Cardiac fibroblast (primary cell): ENCODE measurements around the gene SCAF4.

Experiments
- DNase-seq, 2 donors: peaks; one replicate each; pipeline versions ENCODE4 v3.0.0 to v3.0.0-alpha.2; 2010; ENCODE audit warnings: low read depth in 2 of 2
- H3K4me3 ChIP-seq, 2 donors: replicated peaks in 1 of 2; 1 replicate in 1 of 2; 2 replicates in 1 of 2; pipeline ENCODE4 v1.5.1; 2011; ENCODE audit warnings: low read depth in 2 of 2, low read length in 2 of 2, mild to moderate bottlenecking in 2 of 2, moderate library complexity in 1 of 2
- TF ChIP-seq, protein P1 (sequence below): IDR thresholded peaks from one replicate; pipeline ENCODE4 v1.5.1; 2011; ENCODE audit warnings: low read depth, mild to moderate bottlenecking, low read length, inconsistent platforms

SCAF4 gene

DNA sequence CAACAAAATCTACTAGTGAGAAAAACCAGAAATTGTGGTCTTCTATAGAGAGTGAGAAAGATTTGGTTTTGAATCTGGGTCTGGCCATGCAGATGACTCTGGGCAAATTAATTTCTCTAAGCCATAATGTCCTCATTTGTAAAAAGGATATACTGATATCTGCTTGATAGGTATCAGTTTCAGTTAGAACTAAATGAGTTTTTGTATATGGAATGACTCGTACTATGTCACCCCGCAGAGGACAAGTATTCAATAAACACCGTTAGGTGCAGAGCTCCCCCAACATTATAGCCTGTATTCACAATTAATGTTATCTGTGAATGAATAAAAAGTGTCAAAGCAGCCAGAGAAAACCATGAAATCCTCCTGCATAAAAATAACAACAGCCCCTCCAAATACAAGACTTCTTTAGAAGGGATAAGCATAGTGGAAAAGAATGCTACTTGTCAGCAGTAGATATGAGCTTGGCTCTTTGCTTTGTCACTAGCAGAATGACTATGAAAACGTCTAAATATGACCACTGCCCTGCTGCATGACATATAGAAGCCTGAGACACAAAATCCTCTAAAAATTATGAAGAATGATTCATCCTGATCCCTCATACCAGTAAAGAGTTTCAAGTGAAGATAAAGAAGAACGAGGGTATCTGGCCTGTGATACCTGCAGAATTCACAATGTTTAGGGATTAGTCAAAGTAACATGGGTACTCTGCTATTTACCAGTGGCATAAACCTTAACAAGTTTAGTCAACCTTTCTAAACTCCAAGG is 17.8 kb downstream of the SCAF4 start:
- DNase-seq: peak in 1 of 2 donors; percentile 49
- TF ChIP-seq, protein P1, sequence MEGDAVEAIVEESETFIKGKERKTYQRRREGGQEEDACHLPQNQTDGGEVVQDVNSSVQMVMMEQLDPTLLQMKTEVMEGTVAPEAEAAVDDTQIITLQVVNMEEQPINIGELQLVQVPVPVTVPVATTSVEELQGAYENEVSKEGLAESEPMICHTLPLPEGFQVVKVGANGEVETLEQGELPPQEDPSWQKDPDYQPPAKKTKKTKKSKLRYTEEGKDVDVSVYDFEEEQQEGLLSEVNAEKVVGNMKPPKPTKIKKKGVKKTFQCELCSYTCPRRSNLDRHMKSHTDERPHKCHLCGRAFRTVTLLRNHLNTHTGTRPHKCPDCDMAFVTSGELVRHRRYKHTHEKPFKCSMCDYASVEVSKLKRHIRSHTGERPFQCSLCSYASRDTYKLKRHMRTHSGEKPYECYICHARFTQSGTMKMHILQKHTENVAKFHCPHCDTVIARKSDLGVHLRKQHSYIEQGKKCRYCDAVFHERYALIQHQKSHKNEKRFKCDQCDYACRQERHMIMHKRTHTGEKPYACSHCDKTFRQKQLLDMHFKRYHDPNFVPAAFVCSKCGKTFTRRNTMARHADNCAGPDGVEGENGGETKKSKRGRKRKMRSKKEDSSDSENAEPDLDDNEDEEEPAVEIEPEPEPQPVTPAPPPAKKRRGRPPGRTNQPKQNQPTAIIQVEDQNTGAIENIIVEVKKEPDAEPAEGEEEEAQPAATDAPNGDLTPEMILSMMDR: no peak
- H3K4me3 ChIP-seq: no peak overlapping the region

DNA sequence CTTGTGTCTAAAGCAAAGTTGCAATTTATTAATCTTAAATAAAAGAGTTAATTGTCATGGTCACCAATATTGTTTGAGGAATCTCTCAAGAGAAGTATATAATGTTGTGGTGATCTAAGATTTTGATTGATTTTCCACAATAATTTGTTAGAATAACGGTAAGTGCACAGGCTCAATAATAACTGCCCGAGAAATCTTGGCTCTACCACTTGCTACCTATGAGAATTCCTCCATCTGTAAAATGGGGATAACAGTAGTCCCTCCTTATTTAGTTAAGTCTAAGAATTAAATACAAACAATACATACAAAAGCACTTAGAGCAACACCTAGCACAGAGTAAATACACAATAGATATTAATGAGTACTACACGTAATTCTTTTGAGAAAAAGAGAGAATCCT is 18.8 kb downstream of the SCAF4 start:
- no peak for DNase-seq
- no peak overlapping the region for H3K4me3 ChIP-seq
- TF ChIP-seq, protein P1: no peak

DNA sequence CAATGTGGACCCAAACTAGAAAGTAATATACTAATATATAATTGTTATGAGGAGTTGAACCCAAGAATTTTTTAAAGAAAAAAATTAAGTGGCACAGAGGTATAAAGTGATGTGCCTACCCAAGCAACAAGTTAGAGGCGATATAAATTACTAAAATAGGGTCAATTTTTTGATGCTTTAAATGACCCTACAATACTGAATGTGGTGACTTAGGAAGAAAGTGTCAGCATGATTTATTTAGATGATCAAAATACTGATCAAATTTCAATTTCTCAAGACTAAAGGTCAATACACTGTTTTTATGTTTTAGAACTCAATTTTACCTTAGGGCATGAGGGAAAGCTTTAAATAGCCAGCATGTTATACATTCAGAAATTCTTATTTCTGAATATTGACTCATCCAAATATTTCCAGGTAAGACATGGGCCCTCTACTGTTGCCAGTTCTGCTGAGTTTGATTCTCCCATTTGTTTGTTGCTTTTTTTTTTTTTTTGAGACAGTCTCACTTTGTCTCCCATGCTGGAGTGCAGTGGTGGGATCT is 20.1 kb downstream of the SCAF4 start:
- no peak overlapping the region for H3K4me3 ChIP-seq
- DNase-seq: no peak
- TF ChIP-seq, protein P1: no peak

DNA sequence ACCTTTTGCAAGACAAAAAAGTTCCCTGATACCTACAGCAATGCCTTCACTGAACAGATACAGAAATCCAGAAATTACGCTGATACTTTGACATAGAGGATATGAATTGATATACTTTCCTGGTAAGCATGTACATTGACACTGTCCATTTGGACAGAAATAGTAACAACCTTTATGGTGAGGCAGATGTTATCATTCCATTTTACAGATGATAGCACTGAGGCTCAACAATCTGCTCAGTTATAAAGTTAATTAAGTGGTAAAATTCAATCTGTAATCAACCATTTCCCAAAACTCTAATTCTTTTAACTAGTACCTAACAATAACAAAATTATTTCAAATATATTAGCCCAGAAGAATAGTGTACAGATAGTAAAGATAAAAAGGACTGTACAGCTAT is 20.6 kb downstream of the SCAF4 start:
- DNase-seq: no peak
- TF ChIP-seq, protein P1: no peak
- no peak overlapping the region for H3K4me3 ChIP-seq

DNA sequence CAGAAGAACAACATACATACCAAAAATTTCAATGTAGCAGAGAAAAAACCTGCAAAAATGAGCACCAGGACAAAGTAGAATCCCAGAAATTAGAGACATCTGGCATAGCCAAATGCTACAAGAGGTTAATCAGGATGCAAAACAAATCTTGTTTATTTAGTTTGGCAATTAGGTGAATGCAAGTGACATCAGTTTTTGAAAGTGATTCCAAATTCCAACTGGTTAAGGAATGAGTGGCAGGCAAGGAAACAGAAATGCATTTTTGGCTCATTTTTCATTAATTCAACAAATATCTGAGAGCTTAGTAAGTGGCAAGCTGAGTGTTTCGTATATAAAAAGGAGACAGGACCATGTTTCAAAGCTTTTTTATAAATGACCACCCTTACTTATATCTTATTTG is 21.3 kb downstream of the SCAF4 start:
- peak; percentile 62 to 77 for DNase-seq
- TF ChIP-seq, protein P1: no peak

DNA sequence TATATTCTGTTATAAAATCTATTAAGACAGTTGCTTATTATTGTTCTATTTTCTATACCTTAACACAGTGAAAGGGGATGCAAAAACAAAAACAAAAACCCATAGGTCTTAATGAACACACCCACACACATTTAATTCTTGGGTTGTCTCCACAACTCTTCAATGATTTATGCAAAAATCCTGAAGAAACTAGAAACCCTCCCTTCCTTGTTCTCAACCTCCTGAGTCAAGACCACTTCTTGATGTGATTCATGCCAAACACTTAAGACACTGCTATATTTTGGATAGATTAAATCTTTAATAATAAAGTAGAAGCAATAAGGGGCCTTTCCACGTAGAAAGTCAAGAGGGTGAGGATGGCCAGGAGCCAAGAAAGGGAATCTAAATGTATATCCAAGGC is 23.4 kb downstream of the SCAF4 start:
- H3K4me3 ChIP-seq: no peak overlapping the region
- no peak for DNase-seq
- TF ChIP-seq, protein P1: no peak

More for the DNA sequence above, 21.3 kb downstream of the SCAF4 start:
- no peak overlapping the region for H3K4me3 ChIP-seq

DNA sequence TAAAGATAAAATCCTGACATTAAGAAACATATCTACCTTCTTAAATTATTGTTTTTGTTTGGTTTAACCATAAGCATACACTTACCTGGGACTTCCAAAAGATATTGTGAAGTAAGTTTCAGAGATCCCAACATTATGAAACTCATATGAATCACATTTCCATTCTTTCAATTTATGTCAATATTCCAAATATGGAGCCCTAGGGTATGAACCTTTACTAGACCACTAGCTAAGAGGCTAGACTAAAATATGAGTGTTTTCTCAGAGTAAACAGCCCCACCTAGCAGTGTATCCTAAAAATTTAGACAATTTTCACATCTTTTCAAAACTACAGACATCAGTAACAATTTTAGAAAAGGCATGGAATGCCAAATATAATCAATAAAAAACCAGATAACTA is 24.4 kb downstream of the SCAF4 start:
- no peak overlapping the region for H3K4me3 ChIP-seq
- DNase-seq: no peak
- TF ChIP-seq, protein P1: no peak
